Measurements from ENCODE around the gene AFDN.

DNA sequence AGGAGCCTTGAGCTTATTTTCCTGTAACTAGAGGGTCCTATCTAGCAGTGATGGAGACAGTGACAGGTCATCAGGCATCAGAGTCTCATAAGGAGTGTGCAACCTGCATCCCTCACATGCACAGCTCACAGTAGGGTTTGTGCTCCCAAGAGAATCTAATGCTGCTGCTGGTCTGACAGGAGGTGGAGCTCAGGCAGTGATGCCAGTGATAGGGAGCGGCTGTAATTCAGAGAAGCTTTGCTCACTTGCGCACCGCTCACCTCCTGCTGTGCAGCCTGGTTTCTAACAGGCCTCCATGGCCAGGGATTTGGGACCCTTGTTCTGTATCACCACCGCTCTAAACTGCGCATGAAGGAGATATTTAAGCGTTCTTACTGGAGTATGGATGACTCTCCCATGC, 176.1 kb downstream of the AFDN start:
- TF ChIP-seq, protein P1, sequence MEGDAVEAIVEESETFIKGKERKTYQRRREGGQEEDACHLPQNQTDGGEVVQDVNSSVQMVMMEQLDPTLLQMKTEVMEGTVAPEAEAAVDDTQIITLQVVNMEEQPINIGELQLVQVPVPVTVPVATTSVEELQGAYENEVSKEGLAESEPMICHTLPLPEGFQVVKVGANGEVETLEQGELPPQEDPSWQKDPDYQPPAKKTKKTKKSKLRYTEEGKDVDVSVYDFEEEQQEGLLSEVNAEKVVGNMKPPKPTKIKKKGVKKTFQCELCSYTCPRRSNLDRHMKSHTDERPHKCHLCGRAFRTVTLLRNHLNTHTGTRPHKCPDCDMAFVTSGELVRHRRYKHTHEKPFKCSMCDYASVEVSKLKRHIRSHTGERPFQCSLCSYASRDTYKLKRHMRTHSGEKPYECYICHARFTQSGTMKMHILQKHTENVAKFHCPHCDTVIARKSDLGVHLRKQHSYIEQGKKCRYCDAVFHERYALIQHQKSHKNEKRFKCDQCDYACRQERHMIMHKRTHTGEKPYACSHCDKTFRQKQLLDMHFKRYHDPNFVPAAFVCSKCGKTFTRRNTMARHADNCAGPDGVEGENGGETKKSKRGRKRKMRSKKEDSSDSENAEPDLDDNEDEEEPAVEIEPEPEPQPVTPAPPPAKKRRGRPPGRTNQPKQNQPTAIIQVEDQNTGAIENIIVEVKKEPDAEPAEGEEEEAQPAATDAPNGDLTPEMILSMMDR (IDR thresholded peaks at IDR 0.05), result no peak
- TF ChIP-seq NR3C1 (CRISPR knock-in tag; conservative IDR thresholded peaks at IDR 0.05; ENCODE audit: low read depth) (no peak), PRRX2 (CRISPR knock-in tag; IDR thresholded peaks at IDR 0.05) (no peak), SP1 (CRISPR knock-in tag; conservative IDR thresholded peaks at IDR 0.05) (no peak), JUN (CRISPR knock-in tag; IDR thresholded peaks at IDR 0.05) (no peak), ZNF416 (CRISPR knock-in tag; IDR thresholded peaks at IDR 0.05) (no peak), FOXP1 (CRISPR knock-in tag; IDR thresholded peaks at IDR 0.05; ENCODE audit: borderline replicate concordance) (no peak), NR1H2 (CRISPR knock-in tag; IDR thresholded peaks at IDR 0.05) (no peak), EMX1 (CRISPR knock-in tag; IDR thresholded peaks at IDR 0.05) (no peak)
- TF ChIP-seq, protein P2, sequence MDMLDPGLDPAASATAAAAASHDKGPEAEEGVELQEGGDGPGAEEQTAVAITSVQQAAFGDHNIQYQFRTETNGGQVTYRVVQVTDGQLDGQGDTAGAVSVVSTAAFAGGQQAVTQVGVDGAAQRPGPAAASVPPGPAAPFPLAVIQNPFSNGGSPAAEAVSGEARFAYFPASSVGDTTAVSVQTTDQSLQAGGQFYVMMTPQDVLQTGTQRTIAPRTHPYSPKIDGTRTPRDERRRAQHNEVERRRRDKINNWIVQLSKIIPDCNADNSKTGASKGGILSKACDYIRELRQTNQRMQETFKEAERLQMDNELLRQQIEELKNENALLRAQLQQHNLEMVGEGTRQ (CRISPR knock-in tag; IDR thresholded peaks at IDR 0.05), result no peak
- TF ChIP-seq, protein P3, sequence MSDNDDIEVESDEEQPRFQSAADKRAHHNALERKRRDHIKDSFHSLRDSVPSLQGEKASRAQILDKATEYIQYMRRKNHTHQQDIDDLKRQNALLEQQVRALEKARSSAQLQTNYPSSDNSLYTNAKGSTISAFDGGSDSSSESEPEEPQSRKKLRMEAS (CRISPR knock-in tag; IDR thresholded peaks at IDR 0.05), result no peak
- TF ChIP-seq, protein P4, sequence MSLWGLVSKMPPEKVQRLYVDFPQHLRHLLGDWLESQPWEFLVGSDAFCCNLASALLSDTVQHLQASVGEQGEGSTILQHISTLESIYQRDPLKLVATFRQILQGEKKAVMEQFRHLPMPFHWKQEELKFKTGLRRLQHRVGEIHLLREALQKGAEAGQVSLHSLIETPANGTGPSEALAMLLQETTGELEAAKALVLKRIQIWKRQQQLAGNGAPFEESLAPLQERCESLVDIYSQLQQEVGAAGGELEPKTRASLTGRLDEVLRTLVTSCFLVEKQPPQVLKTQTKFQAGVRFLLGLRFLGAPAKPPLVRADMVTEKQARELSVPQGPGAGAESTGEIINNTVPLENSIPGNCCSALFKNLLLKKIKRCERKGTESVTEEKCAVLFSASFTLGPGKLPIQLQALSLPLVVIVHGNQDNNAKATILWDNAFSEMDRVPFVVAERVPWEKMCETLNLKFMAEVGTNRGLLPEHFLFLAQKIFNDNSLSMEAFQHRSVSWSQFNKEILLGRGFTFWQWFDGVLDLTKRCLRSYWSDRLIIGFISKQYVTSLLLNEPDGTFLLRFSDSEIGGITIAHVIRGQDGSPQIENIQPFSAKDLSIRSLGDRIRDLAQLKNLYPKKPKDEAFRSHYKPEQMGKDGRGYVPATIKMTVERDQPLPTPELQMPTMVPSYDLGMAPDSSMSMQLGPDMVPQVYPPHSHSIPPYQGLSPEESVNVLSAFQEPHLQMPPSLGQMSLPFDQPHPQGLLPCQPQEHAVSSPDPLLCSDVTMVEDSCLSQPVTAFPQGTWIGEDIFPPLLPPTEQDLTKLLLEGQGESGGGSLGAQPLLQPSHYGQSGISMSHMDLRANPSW (CRISPR knock-in tag; conservative IDR thresholded peaks at IDR 0.05; ENCODE audit: low read depth), result no peak
- TF ChIP-seq, protein P5, sequence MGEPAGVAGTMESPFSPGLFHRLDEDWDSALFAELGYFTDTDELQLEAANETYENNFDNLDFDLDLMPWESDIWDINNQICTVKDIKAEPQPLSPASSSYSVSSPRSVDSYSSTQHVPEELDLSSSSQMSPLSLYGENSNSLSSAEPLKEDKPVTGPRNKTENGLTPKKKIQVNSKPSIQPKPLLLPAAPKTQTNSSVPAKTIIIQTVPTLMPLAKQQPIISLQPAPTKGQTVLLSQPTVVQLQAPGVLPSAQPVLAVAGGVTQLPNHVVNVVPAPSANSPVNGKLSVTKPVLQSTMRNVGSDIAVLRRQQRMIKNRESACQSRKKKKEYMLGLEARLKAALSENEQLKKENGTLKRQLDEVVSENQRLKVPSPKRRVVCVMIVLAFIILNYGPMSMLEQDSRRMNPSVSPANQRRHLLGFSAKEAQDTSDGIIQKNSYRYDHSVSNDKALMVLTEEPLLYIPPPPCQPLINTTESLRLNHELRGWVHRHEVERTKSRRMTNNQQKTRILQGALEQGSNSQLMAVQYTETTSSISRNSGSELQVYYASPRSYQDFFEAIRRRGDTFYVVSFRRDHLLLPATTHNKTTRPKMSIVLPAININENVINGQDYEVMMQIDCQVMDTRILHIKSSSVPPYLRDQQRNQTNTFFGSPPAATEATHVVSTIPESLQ (CRISPR knock-in tag; IDR thresholded peaks at IDR 0.05), result no peak
